GM23338 (cell line): Measurements from ENCODE around the gene CACNA1F. TPM values are rescaled to one million over a fixed set of nuclear protein-coding genes. Genes with fewer than 3 reads are reported as not detected.

Experiments used
- ATAC-seq: fragments of 200-7000 bp; cut with Tn5 transposase; 3 replicates; pipeline ENCODE4 v1.9.1; 2020
- DNase-seq: peaks from one replicate; pipeline ENCODE4 v3.0.0-alpha.2; 2015; ENCODE audit warnings: low spot score
- H2AFZ ChIP-seq: fragments of 200-600 bp; sonication (generic); 2 replicates; pipeline ENCODE4 v1.8.0; 2016; ENCODE audit warnings: antibody characterized with exemption, mild to moderate bottlenecking, moderate library complexity
- H3F3A ChIP-seq: fragments of 200-600 bp; sonication (generic); replicated peaks from 2 replicates; pipeline ENCODE4 v1.8.0; 2017; ENCODE audit warnings: antibody characterized with exemption, mixed run types, low read depth
- H3K27ac ChIP-seq: fragments of 200-600 bp; sonication (generic); 2 replicates; pipeline ENCODE4 v1.6.1; 2016; ENCODE audit warnings: low read depth
- H3K27me3 ChIP-seq: fragments of 200-600 bp; sonication (generic); 2 replicates; pipeline ENCODE4 v1.8.0; 2016; ENCODE audit warnings: mild to moderate bottlenecking, mixed run types, moderate library complexity; ENCODE audit not compliant: insufficient read depth
- H3K36me3 ChIP-seq: fragments of 200-600 bp; sonication (generic); 2 replicates; pipeline ENCODE4 v1.8.0; 2016; ENCODE audit warnings: mild to moderate bottlenecking; ENCODE audit not compliant: insufficient read depth
- H3K4me1 ChIP-seq: fragments of 200-600 bp; sonication (generic); 2 replicates; pipeline ENCODE4 v1.8.0; 2016; ENCODE audit warnings: mild to moderate bottlenecking, moderate library complexity; ENCODE audit not compliant: insufficient read depth
- H3K4me2 ChIP-seq: fragments of 200-600 bp; sonication (generic); 2 replicates; pipeline ENCODE4 v1.7.1; 2017; ENCODE audit warnings: mixed run types
- H3K4me3 ChIP-seq: fragments of 200-600 bp; sonication (generic); 2 replicates; pipeline ENCODE4 v1.6.1; 2016; ENCODE audit warnings: mixed run types
- H3K79me2 ChIP-seq: fragments of 200-600 bp; sonication (generic); replicated peaks from 2 replicates; pipeline ENCODE4 v1.8.0; 2017; ENCODE audit warnings: mild to moderate bottlenecking; ENCODE audit not compliant: insufficient read depth
- H3K9me2 ChIP-seq: fragments of 200-600 bp; sonication (generic); 2 replicates; pipeline ENCODE4 v1.8.0; 2017; ENCODE audit not compliant: insufficient read depth
- H4K20me1 ChIP-seq: fragments of 200-600 bp; sonication (generic); replicated peaks from 2 replicates; pipeline ENCODE4 v1.8.0; 2017; ENCODE audit warnings: mild to moderate bottlenecking; ENCODE audit not compliant: insufficient read depth
- H3K27ac Mint-ChIP-seq: 2 replicates; pipeline ENCODE4 v1.8.0; 2020; ENCODE audit warnings: inconsistent platforms, mild to moderate bottlenecking, moderate library complexity, mixed read lengths
- H3K27me3 Mint-ChIP-seq: 3 replicates; pipeline ENCODE4 v1.8.0; 2022; ENCODE audit warnings: low read depth, mild to moderate bottlenecking, moderate library complexity, mixed read lengths, inconsistent platforms; ENCODE audit not compliant: insufficient read depth, poor library complexity
- H3K36me3 Mint-ChIP-seq: 3 replicates; pipeline ENCODE4 v1.8.0; 2021; ENCODE audit warnings: low read depth, mild to moderate bottlenecking, inconsistent platforms, moderate library complexity, mixed read lengths
- H3K4me1 Mint-ChIP-seq: 3 replicates; pipeline ENCODE4 v1.8.0; 2020; ENCODE audit warnings: mild to moderate bottlenecking, inconsistent platforms, mixed read lengths
- H3K4me3 Mint-ChIP-seq: 3 replicates; pipeline ENCODE4 v1.8.0; 2021; ENCODE audit warnings: moderate library complexity, mild to moderate bottlenecking, inconsistent platforms, mixed read lengths
- H3K9me3 Mint-ChIP-seq: 3 replicates; pipeline ENCODE4 v1.8.0; 2020; ENCODE audit warnings: moderate library complexity, mild to moderate bottlenecking, inconsistent platforms, mixed read lengths
- CREB1 ChIP-seq: fragments of 250-450 bp; sonication (Bioruptor Pico); IDR thresholded peaks from 2 replicates; pipeline ENCODE4 v1.5.0; 2020; ENCODE audit warnings: low read depth, mild to moderate bottlenecking, moderate library complexity
- CTCF ChIP-seq, 2 experiments: fragments of 200-600 bp in 1 of 2; sonication (generic) in 1 of 2; conservative IDR thresholded peaks; 2 replicates each; pipeline versions ENCODE4 v1.5.1 to v1.6.1; 2016 to 2017; ENCODE audit warnings: antibody characterized with exemption in 2 of 2, low read depth in 2 of 2, mild to moderate bottlenecking in 2 of 2, moderate library complexity in 1 of 2
- ETS1 ChIP-seq: IDR thresholded peaks from 2 replicates; pipeline ENCODE4 v1.6.1; 2016; ENCODE audit warnings: antibody characterized with exemption
- EZH2 ChIP-seq: fragments of 200-600 bp; sonication (generic); IDR thresholded peaks from one replicate; pipeline ENCODE4 v1.8.0; 2017; ENCODE audit warnings: antibody characterized with exemption, mild to moderate bottlenecking, low read depth; ENCODE audit not compliant: unreplicated experiment
- EZH2phosphoT487 ChIP-seq: fragments of 200-600 bp; sonication (generic); IDR thresholded peaks from one replicate; pipeline ENCODE4 v1.8.1; 2018; ENCODE audit warnings: antibody characterized with exemption; ENCODE audit not compliant: unreplicated experiment
- NANOG ChIP-seq: IDR thresholded peaks from 2 replicates; pipeline ENCODE4 v1.6.1; 2016; ENCODE audit warnings: antibody characterized with exemption, borderline replicate concordance
- POLR2AphosphoS5 ChIP-seq: IDR thresholded peaks from 2 replicates; pipeline ENCODE4 v1.6.1; 2016; ENCODE audit warnings: antibody characterized with exemption, low read depth
- REST ChIP-seq: IDR thresholded peaks from one replicate; pipeline ENCODE4 v1.6.1; 2018; ENCODE audit warnings: antibody characterized with exemption; ENCODE audit not compliant: unreplicated experiment
- ZNF114 ChIP-seq: fragments of 250-450 bp; sonication (Bioruptor Pico); IDR thresholded peaks from 2 replicates; pipeline ENCODE4 v1.5.0; 2020; ENCODE audit warnings: mild to moderate bottlenecking, moderate library complexity
- ZNF331 ChIP-seq: fragments of 250-450 bp; sonication (Bioruptor Pico); IDR thresholded peaks from 2 replicates; pipeline ENCODE4 v1.5.0; 2020; ENCODE audit warnings: low read depth, mild to moderate bottlenecking, moderate library complexity
- ZNF462 ChIP-seq: fragments of 250-450 bp; sonication (Bioruptor Pico); IDR thresholded peaks from 2 replicates; pipeline ENCODE4 v1.5.0; 2020; ENCODE audit warnings: mild to moderate bottlenecking, moderate library complexity
- polyA plus RNA-seq: library from polyadenylated mRNA; unstranded; fragments of >200 nt; fragmentation: Nextera tagmentation; extraction: Ambion mirVana; gene quantifications from 2 replicates; pipeline ENCODE4 v1.2.1, GENCODE V29; 2016
- total RNA-seq: library from RNA; depleted of rRNA; stranded (reverse); fragments of >200 nt; shearing (Covaris generic); gene quantifications from 2 replicates; pipeline ENCODE4 v1.2.3, GENCODE V29; 2014

Gene CACNA1F
- total and polyA plus RNA-seq, 2 experiments from 2014 or later: 0.44 to 0.90 TPM

GRCh38 chrX:49276207-49276606, 43.1 kb upstream of the CACNA1F start (continued):
- TF ChIP-seq ZNF114 (CRISPR knock-in tag): no peak
- TF ChIP-seq ETS1: no peak
- no peak for TF ChIP-seq EZH2
- TF ChIP-seq NANOG: no peak
- no peak for TF ChIP-seq REST
- no peak for TF ChIP-seq ZNF331 (CRISPR knock-in tag)
- TF ChIP-seq EZH2phosphoT487: no peak
- no peak for TF ChIP-seq CREB1 (CRISPR knock-in tag)

- peaks cover 12% of the 10 kb centered on the region for H3K27me3 Mint-ChIP-seq
- no peaks in the 10 kb centered on the region for H3F3A ChIP-seq
- H3K36me3 ChIP-seq: no peaks in the 10 kb centered on the region
- TF ChIP-seq NANOG: no peak
- no peak for TF ChIP-seq EZH2phosphoT487
- TF ChIP-seq EZH2: no peak
- TF ChIP-seq ZNF462 (CRISPR knock-in tag): no peak
- no peak for TF ChIP-seq ZNF114 (CRISPR knock-in tag)
- TF ChIP-seq ZNF331 (CRISPR knock-in tag): no peak
- no peak for TF ChIP-seq CREB1 (CRISPR knock-in tag)
- no peak for TF ChIP-seq POLR2AphosphoS5
- TF ChIP-seq CTCF (conservative IDR thresholded peaks at IDR 0.05; ENCODE audit: low read depth in 2 of 2): no peak
Measured at GRCh38 chrX:49273181-49273727, 40.1 kb upstream of the CACNA1F start.

More at GRCh38 chrX:49273181-49273727, 40.1 kb upstream of the CACNA1F start:
- H3K4me3 ChIP-seq: no peak overlapping the region
- H3K9me3 Mint-ChIP-seq: no peaks in the 10 kb centered on the region
- H3K27ac Mint-ChIP-seq: no peak overlapping the region
- no peaks in the 10 kb centered on the region for H3K27me3 ChIP-seq
- no peak overlapping the region for H3K27ac ChIP-seq
- peaks cover 23% of the 10 kb centered on the region for H3K36me3 Mint-ChIP-seq
- peaks cover 3% of the 10 kb centered on the region; the same call in 1 of the 2 replicates for H3K4me1 ChIP-seq
- H4K20me1 ChIP-seq: no peaks in the 10 kb centered on the region; the same call in 1 of the 2 replicates
- H2AFZ ChIP-seq: no peak overlapping the region
- ATAC-seq: no peak
- DNase-seq: no peak
- no peak overlapping the region for H3K4me2 ChIP-seq
- no peak overlapping the region; the same call in 2 of the 3 replicates for H3K4me3 Mint-ChIP-seq
- H3K4me1 Mint-ChIP-seq: peaks cover 35% of the 10 kb centered on the region
- peaks cover 29% of the 10 kb centered on the region for H3K79me2 ChIP-seq
- H3K9me2 ChIP-seq: no peaks in the 10 kb centered on the region
